Right lobe of liver (tissue), 6 donors: Measurements from ENCODE around the gene INPP5D. TPM values are rescaled to one million over a fixed set of nuclear protein-coding genes. Genes with fewer than 3 reads are reported as not detected.
"Not testable (repeated sequence)": the region's sequence is repeated elsewhere in the genome, so short reads cannot be mapped to it uniquely, and the experiment has no call there.

Experiments
- ATAC-seq, 4 donors: fragments of 200-7000 bp; cut with Tn5 transposase; one replicate each; pipeline ENCODE4 v1.9.1; 2020; ENCODE audit warnings: mild to moderate bottlenecking in 4 of 4, moderate library complexity in 4 of 4
- DNase-seq, 3 donors: peaks; one replicate each; pipeline ENCODE4 v3.0.0-alpha.2; 2020
- H3K27ac ChIP-seq, 3 donors: fragments of 200-600 bp; one replicate each; pipeline ENCODE4 v1.8.0; 2022
- H3K27me3 ChIP-seq, 2 donors: fragments of 200-600 bp; one replicate each; pipeline ENCODE4 v1.8.0; 2022
- H3K36me3 ChIP-seq, 4 donors: fragments of 200-600 bp; sonication (generic) in 1 of 4; one replicate each; pipeline versions ENCODE4 v1.5.1 to v1.8.0; 2017 to 2022; ENCODE audit warnings: control low read depth in 1 of 4
- H3K4me1 ChIP-seq, 4 donors: fragments of 200-600 bp; sonication (generic) in 1 of 4; one replicate each; pipeline versions ENCODE4 v1.5.1 to v1.8.0; 2017 to 2022; ENCODE audit warnings: control low read depth in 1 of 4
- H3K4me3 ChIP-seq, 3 donors: fragments of 200-600 bp; one replicate each; pipeline ENCODE4 v1.8.0; 2022
- H3K9me3 ChIP-seq, 4 donors: fragments of 200-600 bp; sonication (generic) in 1 of 4; one replicate each; pipeline versions ENCODE4 v1.5.1 to v1.8.0; 2017 to 2022; ENCODE audit warnings: control low read depth in 1 of 4
- POLR2A ChIP-seq: fragments of 450-650 bp; IDR thresholded peaks from one replicate; pipeline ENCODE4 v1.6.1; 2017; ENCODE audit warnings: antibody characterized with exemption, mild to moderate bottlenecking
- WGBS: methylation state at CpG from one replicate; pipeline ENCODE4 v1.1.6; 2018; ENCODE audit warnings: low coverage, low lambda C conversion rate; ENCODE audit not compliant: insufficient coverage; ENCODE audit errors: missing lambda C conversion rate; 5-methylcytosine and 5-hydroxymethylcytosine counted together
- intact Hi-C, 2 donors: fragments of 100-400 bp; cut with DNase I; formaldehyde crosslinking; loops; one replicate each; pipeline versions ENCODE4 v1.11.2 to v1.14.1; 2022
- total RNA-seq, 6 experiments: library from RNA; depleted of rRNA in 2 of 6; stranded (reverse); fragments of >200 nt in 2 of 6; fragmentation: NEBNext Ultra II Directional in 3 of 6; extraction: Animal tissue kit (Norgen Biotek cat#: 25700) in 3 of 6; gene quantifications; one replicate each; pipeline versions ENCODE4 v1.1.0 to v1.2.4, GENCODE V29; 2016 to 2023
- TF ChIP-seq, protein P1 (sequence below), 4 donors: fragments of 200-600 bp in 3 of 4; fragments of 450-650 bp in 1 of 4; IDR thresholded peaks; one replicate each; pipeline versions ENCODE4 v1.5.1 to v1.8.0; 2016 to 2022; ENCODE audit warnings: antibody characterized with exemption in 4 of 4, mild to moderate bottlenecking in 2 of 4
- donor health status: DM: no; HTN: yes; CAD: no.
- donor health status: DM: no; HTN: no; CAD: no.
- donor health status: DM: no; HTN: no; CAD: no.
- donor health status: DM: no; HTN: yes; CAD: no.
- donor health status: DM: no; HTN: yes; CAD: no.

The INPP5D gene
- total RNA-seq, 6 experiments from 2014 or later, result 3.5 to 8.1 (median 5.5) TPM

DNA sequence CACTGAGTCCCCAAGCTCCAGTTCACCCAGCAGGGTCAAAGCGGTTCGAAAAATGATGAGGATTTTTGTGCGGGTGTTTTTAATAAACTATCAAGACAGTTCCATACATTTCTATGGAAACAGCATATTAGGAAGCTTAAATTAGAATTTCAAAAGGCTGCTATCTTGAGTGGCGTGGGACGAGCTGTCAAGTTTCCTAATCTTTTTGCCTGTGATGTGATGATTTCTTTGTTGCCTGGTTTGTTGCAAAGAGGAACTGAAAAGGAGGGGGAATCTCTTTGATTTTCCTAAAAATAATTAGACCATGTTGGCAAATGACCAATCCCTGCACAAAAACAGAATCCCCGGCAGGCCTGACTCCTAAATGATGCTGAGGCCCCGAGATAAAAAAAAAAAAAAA is 125.2 kb downstream of the INPP5D start:
- no peaks in the 10 kb centered on the region for H3K27me3 ChIP-seq
- peaks cover 0 to 11% (median 2%) of the 10 kb centered on the region in 4 donors for H3K4me1 ChIP-seq
- TF ChIP-seq, protein P1, sequence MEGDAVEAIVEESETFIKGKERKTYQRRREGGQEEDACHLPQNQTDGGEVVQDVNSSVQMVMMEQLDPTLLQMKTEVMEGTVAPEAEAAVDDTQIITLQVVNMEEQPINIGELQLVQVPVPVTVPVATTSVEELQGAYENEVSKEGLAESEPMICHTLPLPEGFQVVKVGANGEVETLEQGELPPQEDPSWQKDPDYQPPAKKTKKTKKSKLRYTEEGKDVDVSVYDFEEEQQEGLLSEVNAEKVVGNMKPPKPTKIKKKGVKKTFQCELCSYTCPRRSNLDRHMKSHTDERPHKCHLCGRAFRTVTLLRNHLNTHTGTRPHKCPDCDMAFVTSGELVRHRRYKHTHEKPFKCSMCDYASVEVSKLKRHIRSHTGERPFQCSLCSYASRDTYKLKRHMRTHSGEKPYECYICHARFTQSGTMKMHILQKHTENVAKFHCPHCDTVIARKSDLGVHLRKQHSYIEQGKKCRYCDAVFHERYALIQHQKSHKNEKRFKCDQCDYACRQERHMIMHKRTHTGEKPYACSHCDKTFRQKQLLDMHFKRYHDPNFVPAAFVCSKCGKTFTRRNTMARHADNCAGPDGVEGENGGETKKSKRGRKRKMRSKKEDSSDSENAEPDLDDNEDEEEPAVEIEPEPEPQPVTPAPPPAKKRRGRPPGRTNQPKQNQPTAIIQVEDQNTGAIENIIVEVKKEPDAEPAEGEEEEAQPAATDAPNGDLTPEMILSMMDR (IDR thresholded peaks at IDR 0.05), result no peak
- TF ChIP-seq POLR2A, result no peak
- no peak overlapping the region for H3K27ac ChIP-seq
- no peak for ATAC-seq
- no peaks in the 10 kb centered on the region for H3K9me3 ChIP-seq
- no peak overlapping the region for H3K4me3 ChIP-seq
- 65% methylated on average over 5 of the region's 7 CpGs for WGBS
- DNase-seq, result no peak
- intact Hi-C loops, result no loop called here
- H3K36me3 ChIP-seq, result no peaks in the 10 kb centered on the region

GRCh38 chr2:233185963-233186362 is 125.8 kb downstream of the INPP5D start:
- Histone ChIP-seq H3K4me3 (no peak overlapping the region), H3K36me3 (no peaks in the 10 kb centered on the region), H3K27me3 (no peaks in the 10 kb centered on the region), H3K27ac (no peak overlapping the region), H3K9me3 (no peaks in the 10 kb centered on the region), H3K4me1 (peaks cover 0 to 11% (median 2%) of the 10 kb centered on the region in 4 donors)
- peak in 1 of 4 donors; percentile 14 for ATAC-seq
- DNase-seq, result no peak
- TF ChIP-seq, protein P1 (IDR thresholded peaks at IDR 0.05), result no peak
- no peak for TF ChIP-seq POLR2A
- 67% methylated on average over 7 of the region's 8 CpGs for WGBS
- intact Hi-C loops, result no loop called here

DNA sequence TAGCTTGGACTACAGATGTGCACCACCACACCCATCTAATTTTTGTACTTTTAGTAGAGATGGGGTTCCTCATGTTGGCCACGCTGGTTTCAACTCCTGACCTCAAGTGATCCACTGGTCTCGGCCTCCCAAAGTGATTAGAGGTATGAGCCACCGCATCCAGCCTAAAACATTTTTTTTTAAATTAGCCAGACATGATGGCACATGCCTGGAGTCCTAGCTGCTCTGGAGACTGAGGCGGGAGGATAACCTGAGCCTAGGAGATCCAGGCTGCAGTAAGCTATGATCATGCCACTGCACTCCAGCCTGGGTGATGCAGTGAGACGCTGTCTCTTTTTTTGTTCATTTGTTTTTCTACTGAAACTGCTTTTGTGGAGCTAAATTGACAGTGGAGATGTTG is 126.7 kb downstream of the INPP5D start:
- Histone ChIP-seq H3K4me1 (peaks cover 0 to 11% (median 2%) of the 10 kb centered on the region in 4 donors), H3K27ac (no peak overlapping the region), H3K9me3 (no peaks in the 10 kb centered on the region), H3K4me3 (no peak overlapping the region), H3K27me3 (no peaks in the 10 kb centered on the region), H3K36me3 (no peaks in the 10 kb centered on the region)
- no peak for DNase-seq
- TF ChIP-seq POLR2A, result no peak
- TF ChIP-seq, protein P1 (IDR thresholded peaks at IDR 0.05), result no peak
- WGBS, result 89% methylated on average over 5 of the region's 5 CpGs
- no peak for ATAC-seq
- intact Hi-C loops, result no loop called here

DNA sequence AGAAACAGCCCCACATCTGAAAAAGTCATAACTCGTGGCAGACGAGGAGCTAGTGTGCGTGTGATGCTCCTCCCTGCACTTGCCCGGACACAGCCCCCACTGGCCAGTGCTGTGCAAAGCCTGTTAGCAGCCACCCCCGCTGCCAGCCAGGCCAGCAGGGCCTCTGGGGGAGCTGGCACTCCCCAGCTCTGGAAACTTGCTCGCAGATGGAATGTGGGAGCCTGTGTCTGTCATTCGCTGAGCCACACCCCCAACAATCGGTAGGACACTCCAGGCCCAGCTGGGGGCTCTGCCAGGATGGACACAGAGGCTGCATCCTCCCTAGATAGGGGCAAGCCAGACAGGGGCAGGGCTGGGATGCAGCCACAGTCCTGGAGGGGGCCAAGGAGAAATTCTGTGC is 128.9 kb downstream of the INPP5D start:
- no CpG with 5 or more reads among the region's 8 CpGs for WGBS
- Histone ChIP-seq H3K27ac (no peak overlapping the region), H3K4me1 (peaks cover 0 to 6% (median 0%) of the 10 kb centered on the region in 4 donors), H3K36me3 (no peaks in the 10 kb centered on the region), H3K9me3 (no peaks in the 10 kb centered on the region), H3K4me3 (no peak overlapping the region), H3K27me3 (no peaks in the 10 kb centered on the region)
- intact Hi-C loops, result no loop called here
- TF ChIP-seq, protein P1 (IDR thresholded peaks at IDR 0.05), result no peak
- no peak for TF ChIP-seq POLR2A
- DNase-seq (no peak), ATAC-seq (no peak)

GRCh38 chr2:233191016-233191415 is 130.9 kb downstream of the INPP5D start:
- H3K27me3 ChIP-seq, H3K27ac ChIP-seq, H3K4me1 ChIP-seq, H3K36me3 ChIP-seq, intact Hi-C loops, H3K9me3 ChIP-seq, H3K4me3 ChIP-seq, DNase-seq: not testable (repeated sequence)
- WGBS, result 73% methylated on average over 2 of the region's 2 CpGs
- peak in 1 of 4 donors; percentile 24 for ATAC-seq
